Epithelial cell of esophagus (primary cell): ENCODE results near the gene LRR1.

Source experiments
- DNase-seq: peaks from one replicate; pipeline ENCODE4 v3.0.0; 2010; ENCODE audit warnings: low read depth
- H3K4me3 ChIP-seq: 2 replicates; pipeline ENCODE4 v1.5.1; 2011; ENCODE audit warnings: mild to moderate bottlenecking, low read length, control low read depth
- TF ChIP-seq, protein P1 (sequence below): IDR thresholded peaks from 2 replicates; pipeline ENCODE4 v1.5.1; 2011; ENCODE audit warnings: low read depth, mild to moderate bottlenecking, low read length, control low read depth, inconsistent platforms; ENCODE audit not compliant: insufficient read depth; ENCODE audit errors: missing control alignments

The LRR1 gene

DNA sequence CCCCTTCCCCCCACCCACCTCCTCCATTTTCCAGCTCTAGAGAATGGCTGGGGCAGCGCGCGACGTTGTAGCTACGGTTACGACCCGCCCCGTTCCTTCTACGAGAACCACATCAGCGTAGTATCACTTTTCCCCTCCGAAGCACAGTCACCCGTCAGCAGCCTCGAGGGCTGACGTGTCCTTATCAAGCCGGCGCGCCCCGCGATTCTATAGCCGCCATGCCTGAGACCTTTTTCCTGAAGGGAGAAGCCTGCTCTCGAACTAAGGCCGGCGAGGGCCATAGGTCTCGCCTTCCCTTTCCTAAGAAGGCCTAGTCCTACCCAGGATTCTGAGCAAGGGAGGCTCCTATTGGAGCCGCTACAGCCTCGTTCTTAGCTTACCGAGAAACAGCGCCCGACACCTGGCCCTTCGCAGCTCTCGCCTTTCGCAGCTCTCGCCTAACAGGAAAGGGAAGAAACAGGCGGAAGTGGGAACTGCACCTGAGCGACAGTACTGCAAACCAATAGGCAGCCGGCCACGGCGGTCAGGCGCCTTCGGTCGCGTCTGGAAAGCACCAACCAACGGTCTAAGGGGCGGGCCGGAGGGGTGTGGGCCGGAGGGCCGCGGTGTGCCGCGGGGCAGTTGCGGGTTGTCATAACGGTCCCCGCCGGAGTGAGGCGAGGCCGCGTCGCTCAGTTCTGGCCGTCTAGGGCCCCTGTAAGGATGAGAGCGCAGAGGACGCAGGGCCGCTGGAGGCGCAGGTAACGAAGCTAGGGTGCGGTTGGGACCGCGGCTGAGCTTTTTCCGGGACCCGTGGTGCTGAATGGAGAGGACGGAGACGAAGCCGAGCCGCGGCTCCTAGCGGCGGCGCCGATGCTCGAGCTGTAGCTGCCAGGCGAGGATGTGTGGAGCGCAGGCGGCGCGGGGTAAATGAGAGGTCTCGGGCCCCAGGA is 21.7 kb downstream of the LRR1 start, which contains the start of the genes MGAT2 and RPL36AL:
Gene MGAT2, plus strand, starts transcription at position 618 of the 932 bp plus-strand sequence. CDS start 470 bp downstream, outside the sequence.
Gene RPL36AL, minus strand, starts transcription at position 445 of the 932 bp plus-strand sequence. CDS start 1,522 bp downstream, outside the sequence.
- DNase-seq, result peak; percentile 99
- peak within 1 kb of the TSS; percentile 98 for H3K4me3 ChIP-seq
- TF ChIP-seq, protein P1, sequence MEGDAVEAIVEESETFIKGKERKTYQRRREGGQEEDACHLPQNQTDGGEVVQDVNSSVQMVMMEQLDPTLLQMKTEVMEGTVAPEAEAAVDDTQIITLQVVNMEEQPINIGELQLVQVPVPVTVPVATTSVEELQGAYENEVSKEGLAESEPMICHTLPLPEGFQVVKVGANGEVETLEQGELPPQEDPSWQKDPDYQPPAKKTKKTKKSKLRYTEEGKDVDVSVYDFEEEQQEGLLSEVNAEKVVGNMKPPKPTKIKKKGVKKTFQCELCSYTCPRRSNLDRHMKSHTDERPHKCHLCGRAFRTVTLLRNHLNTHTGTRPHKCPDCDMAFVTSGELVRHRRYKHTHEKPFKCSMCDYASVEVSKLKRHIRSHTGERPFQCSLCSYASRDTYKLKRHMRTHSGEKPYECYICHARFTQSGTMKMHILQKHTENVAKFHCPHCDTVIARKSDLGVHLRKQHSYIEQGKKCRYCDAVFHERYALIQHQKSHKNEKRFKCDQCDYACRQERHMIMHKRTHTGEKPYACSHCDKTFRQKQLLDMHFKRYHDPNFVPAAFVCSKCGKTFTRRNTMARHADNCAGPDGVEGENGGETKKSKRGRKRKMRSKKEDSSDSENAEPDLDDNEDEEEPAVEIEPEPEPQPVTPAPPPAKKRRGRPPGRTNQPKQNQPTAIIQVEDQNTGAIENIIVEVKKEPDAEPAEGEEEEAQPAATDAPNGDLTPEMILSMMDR, result peak; percentile 46

DNA sequence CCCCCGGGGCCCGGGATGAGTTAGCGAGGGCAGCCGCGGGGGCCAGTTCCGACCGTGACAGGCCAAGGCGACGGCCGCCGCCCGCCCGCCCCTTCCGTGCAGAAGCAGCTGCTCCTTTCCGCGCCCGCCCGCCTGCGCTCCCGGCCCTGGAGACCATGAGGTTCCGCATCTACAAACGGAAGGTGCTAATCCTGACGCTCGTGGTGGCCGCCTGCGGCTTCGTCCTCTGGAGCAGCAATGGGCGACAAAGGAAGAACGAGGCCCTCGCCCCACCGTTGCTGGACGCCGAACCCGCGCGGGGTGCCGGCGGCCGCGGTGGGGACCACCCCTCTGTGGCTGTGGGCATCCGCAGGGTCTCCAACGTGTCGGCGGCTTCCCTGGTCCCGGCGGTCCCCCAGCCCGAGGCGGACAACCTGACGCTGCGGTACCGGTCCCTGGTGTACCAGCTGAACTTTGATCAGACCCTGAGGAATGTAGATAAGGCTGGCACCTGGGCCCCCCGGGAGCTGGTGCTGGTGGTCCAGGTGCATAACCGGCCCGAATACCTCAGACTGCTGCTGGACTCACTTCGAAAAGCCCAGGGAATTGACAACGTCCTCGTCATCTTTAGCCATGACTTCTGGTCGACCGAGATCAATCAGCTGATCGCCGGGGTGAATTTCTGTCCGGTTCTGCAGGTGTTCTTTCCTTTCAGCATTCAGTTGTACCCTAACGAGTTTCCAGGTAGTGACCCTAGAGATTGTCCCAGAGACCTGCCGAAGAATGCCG is 22.6 kb downstream of the LRR1 start:
- peak overlapping the region; percentile 98 for H3K4me3 ChIP-seq
- no peak for DNase-seq
- TF ChIP-seq, protein P1, result no peak

DNA sequence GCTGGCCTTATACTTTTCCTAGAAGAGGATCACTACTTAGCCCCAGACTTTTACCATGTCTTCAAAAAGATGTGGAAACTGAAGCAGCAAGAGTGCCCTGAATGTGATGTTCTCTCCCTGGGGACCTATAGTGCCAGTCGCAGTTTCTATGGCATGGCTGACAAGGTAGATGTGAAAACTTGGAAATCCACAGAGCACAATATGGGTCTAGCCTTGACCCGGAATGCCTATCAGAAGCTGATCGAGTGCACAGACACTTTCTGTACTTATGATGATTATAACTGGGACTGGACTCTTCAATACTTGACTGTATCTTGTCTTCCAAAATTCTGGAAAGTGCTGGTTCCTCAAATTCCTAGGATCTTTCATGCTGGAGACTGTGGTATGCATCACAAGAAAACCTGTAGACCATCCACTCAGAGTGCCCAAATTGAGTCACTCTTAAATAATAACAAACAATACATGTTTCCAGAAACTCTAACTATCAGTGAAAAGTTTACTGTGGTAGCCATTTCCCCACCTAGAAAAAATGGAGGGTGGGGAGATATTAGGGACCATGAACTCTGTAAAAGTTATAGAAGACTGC is 23.4 kb downstream of the LRR1 start:
- TF ChIP-seq, protein P1, result no peak
- H3K4me3 ChIP-seq, result peak overlapping the region; percentile 98

DNA sequence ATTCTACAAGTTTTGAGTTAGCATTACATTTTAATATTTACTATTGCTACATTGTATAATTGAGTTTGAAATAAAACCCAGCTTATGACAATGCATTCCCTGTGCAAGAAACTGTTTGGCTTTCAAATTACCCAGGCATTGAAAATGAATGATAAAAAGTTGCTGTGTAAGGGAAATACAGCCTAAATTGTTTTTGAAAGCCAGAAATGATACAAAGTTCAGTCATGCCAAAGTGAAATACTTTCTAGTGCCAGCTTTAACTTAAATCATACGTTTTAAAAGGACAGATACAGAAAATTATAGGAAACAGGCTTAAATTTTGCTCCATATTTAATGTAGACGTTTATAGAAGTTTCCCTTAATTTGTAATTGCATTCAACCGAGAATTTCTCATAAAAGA is 24.6 kb downstream of the LRR1 start:
- peak overlapping the region; percentile 23 for H3K4me3 ChIP-seq
- TF ChIP-seq, protein P1, result no peak
- DNase-seq, result no peak

More for the DNA sequence above, 23.4 kb downstream of the LRR1 start:
- no peak for DNase-seq

DNA sequence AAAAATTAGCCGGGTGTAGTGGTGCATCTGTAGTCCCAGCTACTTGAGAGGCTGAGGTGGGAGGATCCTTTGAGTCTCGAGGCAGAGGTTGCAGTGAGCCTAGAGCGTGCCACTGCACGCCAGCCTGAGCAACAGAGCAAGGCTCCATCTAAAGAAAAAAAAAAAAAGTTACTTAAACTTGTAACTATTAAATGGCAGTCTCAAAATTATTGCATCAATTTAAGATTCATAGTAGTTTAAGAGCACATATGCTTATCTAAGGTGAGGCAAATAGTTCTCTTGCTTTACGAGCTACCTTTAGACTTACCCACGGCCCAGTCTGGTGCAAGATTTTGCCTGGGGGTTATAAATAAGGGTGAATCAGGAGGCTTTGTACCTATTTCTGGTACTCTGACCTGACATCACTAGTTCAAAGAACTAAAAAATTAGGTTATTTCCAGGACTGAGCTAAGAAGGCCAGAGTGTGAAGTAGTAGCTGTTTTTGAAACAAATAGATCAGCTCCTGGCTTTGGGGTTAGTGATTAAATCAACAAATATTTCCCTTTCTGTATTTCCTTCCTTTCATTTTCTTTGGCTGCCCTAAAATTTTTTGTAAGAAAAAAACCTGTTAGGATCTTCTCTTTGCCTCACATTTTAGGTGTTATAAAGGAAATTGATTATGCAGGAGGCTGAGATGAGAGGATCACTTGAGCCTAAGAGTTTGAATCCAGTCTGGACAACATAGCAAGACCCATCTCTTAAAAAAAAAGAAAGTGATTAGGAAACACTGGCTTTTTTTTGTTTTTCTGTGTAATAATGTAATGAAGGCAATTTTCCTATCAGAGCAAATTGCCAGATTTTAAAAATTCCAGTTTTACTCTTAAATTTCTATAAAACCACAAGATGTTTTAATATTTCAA is 25.4 kb downstream of the LRR1 start:
- TF ChIP-seq, protein P1, result no peak
- peak; percentile 84 for DNase-seq
- no peak overlapping the region for H3K4me3 ChIP-seq
